ENCODE data around the gene KMT2A.

- TF ChIP-seq CTCF (IDR thresholded peaks at IDR 0.05) = no peak
- TF ChIP-seq POLR2A (IDR thresholded peaks at IDR 0.05) = no peak
- TF ChIP-seq EP300 (IDR thresholded peaks at IDR 0.05) = no peak
These were observed 54.7 kb downstream of the KMT2A start for GRCh38 chr11:118491041-118491440.
